Measurements from ENCODE around the gene FAF1. TPM values are rescaled to one million over a fixed set of nuclear protein-coding genes. Genes with fewer than 3 reads are reported as not detected.
"Not testable (repeated sequence)": the region's sequence is repeated elsewhere in the genome, so short reads cannot be mapped to it uniquely, and the experiment has no call there.

Gene FAF1
- total RNA-seq, 4 donors from 2014 or later = 25.1 to 55.7 (median 38.8) TPM

- no peak overlapping the region for H3K27ac ChIP-seq
- H3K27me3 ChIP-seq = no peaks in the 10 kb centered on the region
- no peak for TF ChIP-seq POLR2A (IDR thresholded peaks at IDR 0.05)
- TF ChIP-seq CTCF (IDR thresholded peaks at IDR 0.05) = no peak
- no peak for TF ChIP-seq EP300 (IDR thresholded peaks at IDR 0.05)
- H3K4me3 ChIP-seq = no peak overlapping the region
- 74% methylated on average over 8 of the region's 8 CpGs for WGBS, 2 donors
- no peak for DNase-seq (ENCODE audit: low spot score in 2 of 2)
- peaks cover 0 to 10% (median 0%) of the 10 kb centered on the region in 4 donors for H3K9me3 ChIP-seq
- no peaks in the 10 kb centered on the region for H3K36me3 ChIP-seq
- H3K4me1 ChIP-seq = peaks cover 0 to 7% (median 0%) of the 10 kb centered on the region in 4 donors
Observed at GRCh38 chr1:50880373-50880772, 79.7 kb downstream of the FAF1 start.

GRCh38 chr1:50879137-50879536, 80.9 kb downstream of the FAF1 start:
- TF ChIP-seq EP300 (IDR thresholded peaks at IDR 0.05) (no peak), CTCF (IDR thresholded peaks at IDR 0.05) (no peak), POLR2A (IDR thresholded peaks at IDR 0.05) (no peak)
- WGBS, 2 donors = 93 to 99% methylated on average over 4 of the region's 4 CpGs
- Histone ChIP-seq H3K9me3 (peaks cover 0 to 5% (median 0%) of the 10 kb centered on the region in 4 donors), H3K36me3 (no peaks in the 10 kb centered on the region), H3K4me1 (peaks cover 0 to 7% (median 0%) of the 10 kb centered on the region in 4 donors), H3K27me3 (no peaks in the 10 kb centered on the region), H3K4me3 (no peak overlapping the region), H3K27ac (no peak overlapping the region)
- no peak for DNase-seq (ENCODE audit: low spot score in 2 of 2)

DNA sequence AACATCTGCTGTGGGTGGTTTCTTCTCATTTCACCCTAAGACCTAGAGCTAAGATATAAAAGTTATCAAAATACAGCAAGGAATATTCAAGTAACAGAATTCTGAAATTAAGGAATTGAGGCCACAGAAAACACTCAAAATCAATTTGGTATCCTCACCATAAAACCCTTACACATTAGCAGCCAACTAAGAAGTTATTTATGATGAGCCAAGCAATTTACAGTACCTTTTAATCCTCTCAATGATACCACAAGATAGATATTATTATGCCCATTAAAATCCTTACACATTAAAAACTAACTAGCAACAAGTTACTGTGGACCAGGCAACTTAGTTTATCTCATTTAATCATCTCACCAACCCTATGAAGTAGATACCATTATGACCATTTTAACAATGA, 81.6 kb downstream of the FAF1 start:
- Histone ChIP-seq H3K27ac (no peak overlapping the region), H3K36me3 (no peaks in the 10 kb centered on the region), H3K4me1 (peaks cover 0 to 7% (median 0%) of the 10 kb centered on the region in 4 donors), H3K9me3 (no peaks in the 10 kb centered on the region), H3K27me3 (no peaks in the 10 kb centered on the region), H3K4me3 (no peak overlapping the region)
- DNase-seq (ENCODE audit: low spot score in 2 of 2) = no peak
- TF ChIP-seq CTCF (IDR thresholded peaks at IDR 0.05) (no peak), EP300 (IDR thresholded peaks at IDR 0.05) (no peak), POLR2A (IDR thresholded peaks at IDR 0.05) (no peak)

DNA sequence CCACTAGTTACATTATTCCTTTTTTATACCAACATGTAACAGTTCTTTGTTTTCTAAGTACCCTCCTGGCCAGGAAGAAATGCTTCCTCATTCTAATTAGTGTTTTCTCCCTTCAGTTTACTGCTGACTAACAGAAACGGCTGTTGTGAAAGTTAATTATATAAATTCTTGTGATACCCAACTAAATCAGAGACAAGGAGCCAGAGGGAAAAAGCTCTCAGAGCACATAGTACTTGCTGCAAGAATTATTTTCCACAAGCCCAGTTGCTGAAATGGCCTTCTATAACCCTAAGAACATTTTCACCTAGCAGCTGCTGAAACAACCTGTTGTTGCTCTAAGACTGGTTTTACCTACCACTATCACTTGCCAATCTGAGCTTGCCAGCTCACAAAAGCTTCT, 82.4 kb downstream of the FAF1 start:
- no peaks in the 10 kb centered on the region for H3K9me3 ChIP-seq
- WGBS, 2 donors = 21 to 24% methylated on average over 1 of the region's 1 CpG
- peaks cover 0 to 7% (median 0%) of the 10 kb centered on the region in 4 donors for H3K4me1 ChIP-seq
- no peak overlapping the region for H3K4me3 ChIP-seq
- DNase-seq (ENCODE audit: low spot score in 2 of 2) = no peak
- TF ChIP-seq CTCF (IDR thresholded peaks at IDR 0.05) = no peak
- no peak for TF ChIP-seq EP300 (IDR thresholded peaks at IDR 0.05)
- TF ChIP-seq POLR2A (IDR thresholded peaks at IDR 0.05) = no peak
- H3K27me3 ChIP-seq = no peaks in the 10 kb centered on the region
- no peaks in the 10 kb centered on the region for H3K36me3 ChIP-seq
- H3K27ac ChIP-seq = no peak overlapping the region

DNA sequence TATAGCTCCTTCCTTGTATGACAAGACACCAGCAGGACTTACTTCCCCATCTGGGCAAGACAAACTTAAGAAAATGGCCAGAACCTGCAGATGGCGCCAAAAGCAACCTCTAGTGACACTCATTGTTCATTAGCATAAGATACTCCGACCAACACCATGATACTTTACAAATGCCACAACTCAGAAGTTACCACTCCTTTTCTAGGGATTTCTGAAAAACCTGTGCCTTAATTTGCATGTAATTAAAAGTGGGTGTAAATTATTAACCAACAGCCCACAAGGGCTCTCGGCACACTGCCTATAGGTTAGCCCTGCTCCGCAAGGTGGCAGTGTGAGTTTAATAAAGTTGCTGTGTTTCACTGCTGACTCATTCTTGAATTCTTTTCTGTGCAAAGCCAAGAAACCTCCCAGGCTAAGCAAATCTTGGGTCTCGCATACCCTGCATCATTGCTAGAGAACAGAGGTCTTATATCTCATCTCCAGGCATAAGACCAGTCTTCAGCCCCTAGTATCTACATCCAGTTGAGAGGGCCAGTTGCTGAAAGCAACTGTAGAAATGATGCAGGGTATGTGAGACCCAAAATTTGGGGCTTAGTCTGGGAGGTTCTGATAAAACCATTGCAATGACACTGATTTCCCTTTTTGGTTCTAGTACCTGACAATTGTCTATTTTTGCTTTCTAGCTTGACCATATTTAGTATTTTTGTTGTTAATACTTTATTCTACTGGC, 86.4 kb downstream of the FAF1 start:
- no peak overlapping the region for H3K4me3 ChIP-seq
- H3K9me3 ChIP-seq = no peaks in the 10 kb centered on the region
- TF ChIP-seq POLR2A (IDR thresholded peaks at IDR 0.05) = no peak
- TF ChIP-seq CTCF (IDR thresholded peaks at IDR 0.05) = peak in 1 of 5 experiments; percentile 34
- TF ChIP-seq EP300 (IDR thresholded peaks at IDR 0.05) = no peak
- H3K27me3 ChIP-seq = no peaks in the 10 kb centered on the region
- no peak overlapping the region for H3K27ac ChIP-seq
- peaks cover 0 to 7% (median 0%) of the 10 kb centered on the region in 4 donors for H3K4me1 ChIP-seq
- WGBS, 2 donors = 61 to 72% methylated on average over 5 of the region's 5 CpGs
- peak; percentile 14 to 19 for DNase-seq (ENCODE audit: low spot score in 2 of 2)
- H3K36me3 ChIP-seq = peaks cover 0 to 5% (median 0%) of the 10 kb centered on the region in 3 donors

GRCh38 chr1:50864845-50865244, 95.2 kb downstream of the FAF1 start:
- DNase-seq (ENCODE audit: low spot score in 2 of 2); H3K27ac ChIP-seq; H3K36me3 ChIP-seq; H3K4me1 ChIP-seq; H3K4me3 ChIP-seq; H3K27me3 ChIP-seq: not testable (repeated sequence)
- 94 to 97% methylated on average over 3 of the region's 3 CpGs for WGBS, 2 donors
- H3K9me3 ChIP-seq = peaks cover 0 to 51% (median 6%) of the 10 kb centered on the region in 4 donors

Measured in tibial nerve (tissue), 4 donors.